HG03565 (cell line): ENCODE measurements around the gene ROBO1.

Source experiments
- ATAC-seq: cut with Tn5 transposase; IDR thresholded peaks from one replicate; pipeline ENCODE4 v1.9.1; 2021; ENCODE audit warnings: mild to moderate bottlenecking, moderate library complexity; ENCODE audit not compliant: unreplicated experiment

Gene ROBO1

GRCh38 chr3:79385211-79385610, 382.6 kb downstream of the ROBO1 start:
- ATAC-seq: no peak

DNA sequence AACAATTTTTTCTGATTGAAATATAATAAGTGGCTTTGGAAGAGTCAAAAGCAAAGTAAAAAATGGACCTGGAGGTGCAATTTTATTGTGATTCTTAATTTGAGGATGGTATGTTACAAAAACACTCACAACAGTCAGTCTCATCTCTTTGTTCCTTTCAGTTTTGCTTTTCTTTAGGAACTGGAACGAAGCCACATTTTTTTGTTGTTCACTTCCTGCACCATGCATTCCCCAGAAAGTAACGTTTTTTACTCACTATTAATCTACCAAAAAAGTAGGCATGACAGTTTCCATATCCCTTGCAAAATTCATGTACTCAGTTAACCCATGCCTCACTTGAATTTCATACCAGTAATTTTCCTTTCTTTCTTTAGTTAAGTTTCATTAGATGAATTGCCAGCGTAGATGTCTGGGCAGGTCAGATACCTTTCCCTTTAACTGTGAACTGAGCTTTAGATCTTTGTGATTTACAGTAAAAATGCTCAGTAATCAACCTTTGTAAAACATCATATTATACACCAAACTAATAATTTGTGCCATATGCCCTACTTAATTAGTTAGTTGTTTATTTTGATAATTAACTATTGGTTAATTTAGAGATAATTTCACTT, 384.3 kb downstream of the ROBO1 start:
- no peak for ATAC-seq

- ATAC-seq: no peak
Observed at GRCh38 chr3:79380581-79380980, 387.2 kb downstream of the ROBO1 start.

- ATAC-seq: no peak
Observed at GRCh38 chr3:79378064-79378463, 389.7 kb downstream of the ROBO1 start.

DNA sequence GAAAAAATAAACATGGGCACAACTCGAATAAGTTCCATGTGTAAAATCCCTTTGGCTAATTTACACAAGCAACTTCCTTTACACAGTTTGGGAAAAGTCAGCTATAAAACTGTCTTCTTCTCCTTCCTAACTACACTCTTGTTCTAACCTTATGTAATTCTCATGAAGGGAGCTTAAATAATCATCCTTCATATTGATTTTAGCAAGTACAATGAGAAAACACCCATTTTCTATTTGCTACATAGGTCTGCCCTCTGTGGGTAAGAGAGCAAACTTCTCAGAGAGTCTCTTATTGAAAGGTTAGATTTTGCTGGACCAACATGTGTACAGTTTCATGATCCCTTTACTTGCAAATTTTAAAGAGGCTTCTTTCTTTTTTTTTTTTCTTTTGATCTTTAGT, 398.5 kb downstream of the ROBO1 start:
- no peak for ATAC-seq

DNA sequence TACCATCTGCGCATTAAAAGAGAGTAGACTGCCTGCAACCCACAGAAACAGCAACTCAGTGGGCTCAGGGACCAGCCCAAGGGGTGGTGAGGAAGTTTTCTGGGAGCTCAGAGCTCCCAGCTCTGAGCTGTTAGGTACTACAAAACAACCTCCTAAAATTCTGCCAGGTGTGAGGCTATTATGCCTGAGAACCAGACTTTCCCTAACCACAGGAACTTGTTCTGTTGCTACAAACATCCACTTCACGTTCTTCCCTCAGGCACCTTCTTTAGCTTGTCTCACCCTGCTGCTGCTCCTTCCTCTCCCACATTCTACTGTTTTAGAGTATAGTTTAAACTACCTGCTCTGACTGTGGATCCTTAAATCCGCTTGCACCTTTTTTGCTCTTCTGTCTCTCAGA, 399.4 kb downstream of the ROBO1 start:
- ATAC-seq: no peak

- no peak for ATAC-seq
Observed at GRCh38 chr3:79367803-79368202, 400.0 kb downstream of the ROBO1 start.

DNA sequence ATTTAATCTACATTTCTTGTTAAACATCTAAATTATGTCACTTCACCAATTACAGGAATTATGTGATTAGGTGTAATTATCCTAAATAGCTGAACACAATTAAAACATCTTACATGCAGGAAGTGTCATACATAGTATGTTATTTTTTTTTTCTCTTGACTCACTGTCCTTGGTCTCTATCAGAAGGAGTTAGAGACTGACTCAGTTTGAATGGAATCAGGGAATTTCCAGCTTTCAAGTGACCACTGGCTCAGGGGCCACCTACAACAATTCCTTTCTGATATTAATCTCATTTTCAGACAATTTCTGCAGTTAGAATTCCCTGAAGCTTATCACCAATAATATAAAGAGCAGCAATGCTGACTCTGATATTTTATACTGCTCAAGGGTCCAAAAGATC, 400.7 kb downstream of the ROBO1 start:
- ATAC-seq: no peak

- ATAC-seq: no peak
Observed at GRCh38 chr3:79366414-79366813, 401.4 kb downstream of the ROBO1 start.

- no peak for ATAC-seq
Observed at GRCh38 chr3:79364784-79365183, 403.0 kb downstream of the ROBO1 start.

DNA sequence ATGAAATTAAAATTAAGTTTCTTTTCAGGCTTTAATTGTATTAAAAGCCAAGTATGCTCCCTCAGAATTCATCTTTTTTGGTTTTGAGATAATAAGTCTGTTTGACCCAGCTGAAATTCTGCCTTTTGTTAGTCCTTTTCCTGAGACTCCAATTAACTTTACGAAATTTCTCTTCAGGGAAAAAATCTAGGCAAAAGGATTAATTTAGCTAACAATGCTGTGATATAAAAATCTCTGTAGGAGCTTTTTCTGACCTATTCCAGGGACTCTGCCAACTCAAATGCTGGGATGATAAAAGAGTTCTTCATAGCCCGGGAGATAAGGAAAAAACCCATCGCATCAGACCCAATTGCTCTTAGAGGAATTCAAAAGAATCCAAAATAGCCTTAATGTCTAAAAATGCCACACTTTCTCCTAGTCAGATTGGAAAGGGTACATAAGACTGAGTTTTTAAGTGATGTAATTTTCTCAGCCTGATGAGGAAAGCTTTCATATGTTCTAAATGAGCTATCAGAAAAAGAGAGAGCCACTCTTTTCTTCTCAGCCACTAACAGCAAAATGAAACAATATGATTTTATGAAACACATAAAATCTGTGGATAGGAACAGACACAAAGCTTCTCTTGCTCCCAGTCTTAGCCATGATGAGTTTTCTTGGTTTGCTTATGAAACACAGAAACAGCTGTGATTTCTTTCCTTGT, 405.1 kb downstream of the ROBO1 start:
- ATAC-seq: no peak

DNA sequence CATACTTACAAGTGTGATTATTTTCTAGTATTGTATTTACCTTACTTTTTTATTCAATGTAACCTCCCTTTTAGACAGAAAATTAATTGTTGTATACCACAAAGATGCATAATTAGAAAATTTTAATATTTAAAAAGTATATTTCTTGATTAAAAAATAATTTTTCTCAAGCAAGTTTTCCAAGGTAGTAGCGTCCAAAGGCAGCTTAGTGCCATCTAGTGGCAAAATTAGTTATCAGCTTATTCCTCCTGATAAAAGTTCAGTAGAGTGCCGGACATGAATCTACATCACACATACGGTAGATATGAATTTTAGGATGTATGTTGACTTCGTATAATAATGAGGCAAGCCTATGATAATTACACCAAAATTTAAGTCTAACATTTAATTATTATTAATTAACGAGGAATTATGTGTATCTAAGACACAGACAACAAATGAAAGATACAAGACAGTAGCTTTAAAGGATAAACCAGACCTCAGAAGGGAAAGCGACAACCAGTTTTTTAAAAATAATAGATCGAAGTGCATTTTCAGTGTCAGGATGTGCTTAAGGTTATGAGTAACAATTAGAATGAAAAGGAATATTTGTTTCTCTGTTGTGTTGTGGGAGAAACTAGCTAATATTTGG, 405.9 kb downstream of the ROBO1 start:
- ATAC-seq: peak; percentile 85

DNA sequence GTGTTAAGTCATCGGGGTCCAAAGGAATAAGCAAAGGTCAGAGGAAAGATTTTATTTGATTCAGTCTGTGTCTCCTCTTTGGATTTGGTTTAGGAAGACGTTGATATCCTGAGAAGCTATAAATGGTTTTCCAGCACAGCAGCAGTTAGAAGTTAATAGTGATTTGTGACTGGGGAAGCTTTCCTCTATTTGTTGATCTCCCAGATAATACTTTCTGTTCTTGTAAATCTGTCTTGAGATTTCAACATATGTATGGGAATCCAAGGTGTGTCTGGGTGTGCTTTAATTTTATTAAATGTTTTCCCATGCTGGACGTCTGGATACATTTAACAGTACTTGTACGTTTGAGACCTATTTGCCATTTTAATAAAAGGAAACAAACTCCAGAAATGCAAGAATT, 409.5 kb downstream of the ROBO1 start:
- ATAC-seq: no peak

GRCh38 chr3:79354179-79354688, 413.6 kb downstream of the ROBO1 start:
- ATAC-seq: no peak

DNA sequence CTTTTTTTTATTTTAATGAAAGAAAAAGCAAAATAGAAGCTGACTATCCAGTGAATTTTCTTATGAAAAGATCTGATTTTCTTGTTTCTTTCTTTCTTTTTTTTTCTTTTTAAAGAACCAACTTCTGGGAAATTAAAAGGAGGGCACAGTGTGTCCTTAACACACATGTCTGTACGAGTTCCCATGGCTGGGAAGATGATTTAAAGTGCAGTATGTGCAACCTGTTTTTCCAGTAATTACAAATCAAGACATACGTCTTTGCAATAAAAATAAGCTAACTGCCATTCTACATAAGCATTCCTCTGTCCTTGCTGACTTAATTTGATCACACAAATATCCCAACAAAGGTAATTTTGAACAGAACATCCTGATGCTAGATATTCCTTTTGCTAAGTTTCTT, 416.1 kb downstream of the ROBO1 start:
- no peak for ATAC-seq

DNA sequence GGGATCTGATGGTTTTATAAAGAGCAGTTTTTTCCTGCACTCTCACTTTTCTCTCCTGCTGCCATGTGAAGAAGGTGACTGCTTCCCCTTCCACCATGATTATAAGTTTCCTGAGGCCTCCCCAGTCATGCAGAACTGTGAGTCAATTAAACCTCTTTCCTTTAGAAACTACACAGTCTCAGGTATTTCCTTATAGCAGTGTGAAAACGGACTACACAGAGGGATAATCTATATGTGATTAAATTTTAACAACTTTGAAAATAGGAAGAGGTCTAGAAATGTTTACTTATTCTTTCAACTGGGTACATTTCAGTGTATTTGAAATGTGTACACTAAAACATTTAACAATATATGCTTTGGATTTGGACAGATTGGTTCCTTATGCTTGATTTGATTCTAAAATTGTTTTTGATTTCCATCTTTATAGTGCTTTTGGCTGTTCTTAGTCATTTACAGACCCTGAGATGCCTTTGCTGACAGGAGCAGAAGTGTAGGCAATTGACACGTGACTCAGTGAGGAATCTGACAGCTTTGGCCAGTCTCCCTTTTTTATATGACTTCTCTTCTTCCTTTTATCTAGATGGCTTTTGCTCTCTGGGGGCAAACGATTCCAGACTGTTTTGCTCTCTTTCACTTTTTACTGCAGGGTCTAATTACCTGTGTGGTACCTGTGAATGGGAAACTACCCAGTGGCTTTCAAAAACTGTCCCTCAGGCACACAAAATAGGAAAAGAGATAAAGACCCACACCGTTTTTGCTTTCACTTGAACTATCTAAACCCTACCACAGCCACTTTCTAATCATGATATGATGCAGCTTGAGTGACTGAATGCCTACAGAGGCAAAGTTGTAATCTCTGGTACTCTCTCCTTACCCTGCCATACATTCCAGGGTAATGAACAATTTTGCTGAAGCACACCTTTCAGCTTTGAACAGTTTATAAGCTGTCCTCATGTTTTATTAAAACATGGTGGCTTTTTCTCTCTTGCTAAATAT, 422.6 kb downstream of the ROBO1 start:
- ATAC-seq: no peak

GRCh38 chr3:79341961-79342360, 425.8 kb downstream of the ROBO1 start:
- ATAC-seq: no peak

DNA sequence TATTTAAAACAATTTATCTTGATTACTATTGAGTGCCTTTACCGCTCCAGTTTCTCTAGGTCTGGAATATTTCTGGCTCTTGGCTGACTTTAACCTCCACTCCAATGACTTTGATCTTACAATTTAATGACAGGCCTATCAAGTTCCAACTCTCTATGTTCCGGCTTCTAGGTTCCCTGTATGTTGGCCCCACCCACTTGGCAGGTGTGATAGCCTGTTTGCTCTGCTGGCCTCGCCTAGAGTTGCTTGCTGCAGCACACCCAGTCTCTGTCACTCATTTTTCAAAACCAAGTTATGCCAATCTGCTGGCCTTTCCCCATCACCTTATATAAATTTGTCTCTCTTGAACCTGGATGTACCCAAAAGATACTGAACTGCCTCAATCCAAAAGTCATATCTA, 428.0 kb downstream of the ROBO1 start:
- ATAC-seq: no peak

DNA sequence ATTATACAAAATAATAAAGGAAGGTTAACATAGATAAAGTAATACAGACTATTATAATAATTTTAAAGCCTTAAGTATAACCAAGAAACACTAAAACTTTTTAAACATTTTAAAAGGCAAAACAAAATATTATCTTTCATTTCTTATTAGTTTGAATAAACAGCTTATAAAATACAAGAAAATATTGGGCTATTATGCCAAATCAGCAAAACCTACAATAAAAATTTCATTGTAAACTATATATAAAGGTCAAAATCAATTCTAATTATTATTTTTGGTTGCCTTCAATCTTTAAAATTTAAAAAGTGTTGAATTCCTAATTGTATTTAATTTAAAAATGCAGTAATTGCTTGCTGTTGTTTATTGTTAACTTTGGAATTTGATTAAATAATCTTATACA, 430.0 kb downstream of the ROBO1 start:
- no peak for ATAC-seq

GRCh38 chr3:79329154-79329553, 438.6 kb downstream of the ROBO1 start:
- ATAC-seq: no peak

- no peak for ATAC-seq
Observed at GRCh38 chr3:79326642-79327041, 441.2 kb downstream of the ROBO1 start.
